GM21423 (cell line): ENCODE measurements around the gene RBM26.

Experiments used
- ATAC-seq: cut with Tn5 transposase; IDR thresholded peaks from one replicate; pipeline ENCODE4 v1.9.1; 2021; ENCODE audit warnings: mild to moderate bottlenecking, moderate library complexity; ENCODE audit not compliant: unreplicated experiment

RBM26 gene

DNA sequence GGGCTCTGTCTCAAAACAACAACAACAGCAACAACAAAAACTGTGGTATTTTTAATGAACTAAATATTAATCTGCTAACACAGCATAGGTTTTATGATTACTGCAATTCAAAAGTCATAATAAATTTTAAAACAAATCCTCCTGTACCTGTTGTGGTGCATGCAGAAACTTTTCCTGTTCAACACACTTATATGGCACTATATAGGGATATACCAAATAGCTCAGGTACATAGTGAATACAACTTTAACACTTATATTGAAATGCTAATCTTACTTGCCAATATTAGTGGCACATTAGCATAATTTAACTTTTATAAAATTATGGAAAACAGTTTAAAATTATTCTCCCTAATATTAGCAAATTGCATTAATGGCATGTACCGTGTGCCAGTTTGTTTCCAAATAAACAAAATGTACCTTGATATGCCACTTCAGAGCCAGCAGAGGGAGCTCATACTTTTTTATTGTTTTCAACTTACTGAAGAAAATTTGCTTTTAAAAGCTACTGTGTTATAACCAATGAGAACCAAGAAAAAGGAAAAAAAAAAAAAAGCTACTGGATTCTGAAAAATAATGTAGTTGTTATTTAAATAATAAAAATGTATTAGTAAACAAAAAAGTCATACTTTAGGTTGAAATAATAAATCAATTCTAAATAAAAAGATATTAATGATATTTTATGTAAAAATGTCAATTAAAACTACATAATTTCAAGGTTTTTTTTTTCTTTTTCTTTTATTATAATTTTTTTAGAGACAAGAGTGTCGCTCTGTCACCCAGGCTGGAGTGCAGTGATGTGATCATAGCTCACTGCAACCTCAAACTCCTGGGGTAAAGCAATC is 18.0 kb upstream of the RBM26 start:
- ATAC-seq, result peak; percentile 82

GRCh38 chr13:79423340-79423739 is 17.3 kb upstream of the RBM26 start:
- ATAC-seq, result no peak

DNA sequence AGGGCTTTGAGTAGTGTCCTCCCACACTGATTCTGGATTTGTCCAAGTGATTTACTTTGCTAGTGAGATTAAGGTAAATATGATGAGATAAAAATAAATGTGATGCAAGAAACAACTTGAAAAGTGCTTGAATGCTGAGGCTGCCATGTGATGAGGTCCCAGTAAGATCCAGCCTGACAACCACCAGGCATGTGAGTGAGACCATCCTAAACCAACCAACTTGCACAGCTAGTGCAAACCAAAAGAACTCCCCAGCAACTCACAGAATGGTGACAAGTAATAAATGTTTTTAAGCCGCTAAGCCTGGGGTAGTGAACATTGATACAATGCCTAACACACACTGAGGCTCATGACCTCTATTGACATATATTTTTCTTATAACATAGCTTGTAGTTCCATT is 13.3 kb upstream of the RBM26 start:
- ATAC-seq, result no peak

GRCh38 chr13:79417741-79418140 is 11.7 kb upstream of the RBM26 start:
- no peak for ATAC-seq

DNA sequence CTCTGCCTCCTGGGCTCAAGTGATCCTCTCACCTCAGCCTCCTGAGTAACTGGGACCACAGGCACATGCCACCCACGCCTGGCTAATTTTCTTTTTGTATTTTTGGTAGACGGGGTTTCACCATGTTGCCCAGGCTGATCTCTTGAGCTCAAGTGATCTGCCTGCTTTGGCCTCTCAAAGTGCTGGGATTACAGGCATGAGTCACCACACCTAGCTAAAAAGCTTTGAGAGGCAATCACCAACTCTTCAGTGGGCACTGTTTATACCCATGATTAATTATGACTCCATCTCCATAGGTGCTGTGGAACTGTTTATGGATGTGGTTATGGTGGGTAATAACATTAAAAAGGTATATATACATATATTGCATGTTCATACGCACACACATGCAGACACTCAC is 7.5 kb upstream of the RBM26 start:
- ATAC-seq, result no peak

- ATAC-seq, result no peak
Measured at GRCh38 chr13:79409828-79410227, 3.8 kb upstream of the RBM26 start.

DNA sequence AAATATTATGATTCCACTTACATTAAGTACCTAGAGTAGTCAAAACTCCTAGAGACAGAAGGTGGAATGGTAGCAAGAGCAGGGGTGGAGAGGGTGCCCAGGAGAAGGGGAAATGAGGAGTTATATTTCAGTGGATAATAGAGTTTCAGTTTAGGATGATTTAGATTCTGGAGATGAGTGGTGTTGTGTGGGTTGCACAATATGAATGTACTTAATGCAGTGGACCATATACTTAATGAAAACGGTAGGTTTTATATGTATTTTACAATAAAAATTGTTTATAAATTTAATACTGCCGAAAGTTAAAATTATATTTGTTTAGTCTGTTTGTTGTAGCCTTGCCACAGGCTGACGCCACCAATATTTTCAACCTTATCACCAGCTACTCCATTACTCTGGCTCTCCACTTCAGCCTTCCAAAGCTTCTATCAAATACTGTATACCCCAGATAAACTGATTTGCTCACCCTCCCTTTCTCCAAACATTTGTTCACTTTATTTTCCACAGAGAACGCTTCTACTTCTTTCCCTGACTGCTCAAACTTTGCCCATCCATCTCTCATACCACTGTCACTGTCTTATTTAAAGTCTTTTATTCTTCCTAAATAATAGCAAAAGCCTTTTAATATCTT is 1.4 kb upstream of the RBM26 start:
- no peak for ATAC-seq

- peak; percentile 23 for ATAC-seq
Measured at GRCh38 chr13:79406597-79406908, 498 bp upstream of the RBM26 start.

GRCh38 chr13:79405501-79405830 is 589 bp downstream of the RBM26 start:
- peak; percentile 37 for ATAC-seq

- ATAC-seq, result no peak
Measured at GRCh38 chr13:79404985-79405384, 1.1 kb downstream of the RBM26 start.

DNA sequence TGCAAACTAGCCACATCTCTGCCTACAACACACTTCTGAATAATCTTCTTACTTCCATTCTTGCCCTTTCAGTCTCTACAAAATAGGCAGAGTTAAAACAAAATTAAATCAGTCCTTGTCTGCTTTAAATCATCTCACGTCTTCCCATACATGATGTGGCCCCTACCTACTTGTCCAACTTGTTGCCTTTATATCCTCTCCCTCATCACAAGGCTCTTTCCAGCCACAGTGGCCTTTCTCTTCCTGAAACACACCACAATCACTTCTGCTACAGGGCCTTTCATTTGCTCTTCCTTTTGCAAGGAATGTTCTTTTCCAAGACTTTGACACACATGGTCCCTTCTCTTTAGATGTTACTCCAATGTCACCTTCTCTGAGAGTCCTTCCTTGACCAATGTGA is 1.7 kb downstream of the RBM26 start:
- ATAC-seq, result no peak

GRCh38 chr13:79403113-79403512 is 2.9 kb downstream of the RBM26 start:
- no peak for ATAC-seq

DNA sequence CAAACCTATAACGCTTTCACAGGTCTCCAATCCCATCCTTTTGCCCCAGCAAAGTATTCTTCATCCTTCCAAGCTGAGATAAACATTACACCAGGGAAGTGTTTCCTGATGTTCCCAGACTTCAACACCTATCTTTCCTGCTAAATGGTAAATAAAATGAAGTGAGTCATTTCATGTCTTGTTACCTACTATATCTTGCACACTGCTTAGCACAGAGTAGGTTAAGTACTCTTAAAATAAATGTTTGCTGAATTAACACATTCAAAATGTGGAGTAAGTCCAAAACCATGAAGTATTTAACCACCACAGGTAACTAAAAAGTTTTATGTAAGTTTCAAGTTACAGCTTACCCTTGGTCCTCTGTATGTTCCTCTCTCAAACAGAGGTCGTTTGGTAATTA is 3.4 kb downstream of the RBM26 start:
- no peak for ATAC-seq

GRCh38 chr13:79402074-79402635 is 3.9 kb downstream of the RBM26 start:
- no peak for ATAC-seq

- ATAC-seq, result peak; percentile 42
Measured at GRCh38 chr13:79401259-79402070, 4.6 kb downstream of the RBM26 start.

DNA sequence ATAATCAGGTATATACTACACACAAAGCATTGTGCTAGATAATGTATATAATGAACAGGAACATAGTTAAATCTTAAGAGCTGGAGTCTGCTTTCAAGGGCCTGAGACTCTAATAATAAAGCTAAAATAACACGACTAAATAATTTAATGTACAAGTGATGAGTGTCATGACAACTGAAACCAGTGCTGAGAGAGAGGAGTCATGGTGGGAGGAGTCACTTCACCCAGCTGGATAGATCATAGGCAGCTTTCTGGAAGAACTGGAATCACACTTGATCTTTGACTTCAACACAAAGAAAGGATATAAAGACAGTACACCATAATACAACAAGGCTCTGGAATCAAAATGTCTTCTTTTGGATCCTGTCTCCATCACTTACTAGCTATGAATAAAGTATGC is 7.1 kb downstream of the RBM26 start:
- no peak for ATAC-seq

GRCh38 chr13:79398127-79398526 is 7.9 kb downstream of the RBM26 start:
- ATAC-seq, result no peak

DNA sequence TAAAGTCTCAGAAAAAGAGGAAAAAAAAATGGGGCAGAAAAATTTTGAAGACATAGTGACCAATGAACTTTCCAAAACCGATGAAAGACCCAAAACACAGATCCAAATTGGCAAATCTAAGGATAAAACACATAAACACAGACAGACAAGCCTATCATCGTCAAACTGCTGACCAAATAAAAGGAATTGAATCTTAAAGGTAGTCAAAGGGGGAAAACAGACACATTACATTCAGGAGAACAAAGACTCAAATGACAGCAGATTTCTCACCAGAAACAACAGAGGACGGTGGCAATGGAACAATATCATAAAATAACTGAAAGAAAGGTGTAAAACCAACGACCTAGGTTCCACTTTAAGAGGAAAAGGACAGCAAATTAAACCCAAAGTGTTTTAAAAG is 10.2 kb downstream of the RBM26 start:
- ATAC-seq, result no peak

GRCh38 chr13:79393564-79394249 is 12.3 kb downstream of the RBM26 start:
- peak; percentile 74 for ATAC-seq

DNA sequence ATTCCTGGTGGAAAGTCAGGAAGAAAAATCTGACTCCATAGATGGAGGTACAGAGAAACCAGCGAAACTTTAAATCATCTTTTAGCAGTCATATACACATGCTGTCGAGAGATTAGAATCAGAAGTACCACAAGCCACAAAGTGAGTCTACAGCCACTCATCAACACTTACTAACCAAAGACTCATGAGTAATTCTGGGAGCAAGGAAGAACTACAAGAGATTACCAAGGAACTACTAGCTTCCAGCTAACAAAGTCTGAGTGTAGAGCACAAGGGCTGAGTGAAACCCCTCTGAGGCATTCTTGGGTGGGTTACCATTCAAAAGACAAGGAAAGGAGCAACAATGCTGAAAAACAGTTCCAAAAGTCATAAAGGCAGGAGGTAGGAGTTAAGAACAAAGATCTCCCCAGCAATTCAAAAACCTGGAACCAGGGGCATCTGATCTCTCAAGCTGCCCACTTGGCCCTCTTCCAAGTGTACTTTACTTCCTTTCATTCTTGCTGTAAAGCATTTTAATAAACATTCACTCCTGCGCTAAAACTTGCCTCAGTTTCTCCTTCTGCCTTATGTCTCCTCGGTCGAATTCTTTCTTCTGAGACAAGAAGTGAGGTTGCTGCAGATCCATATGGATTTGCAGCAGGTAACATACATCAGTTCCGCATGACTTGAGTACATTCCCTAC is 13.0 kb downstream of the RBM26 start:
- peak; percentile 52 for ATAC-seq

- ATAC-seq, result no peak
Measured at GRCh38 chr13:79389026-79389425, 17.0 kb downstream of the RBM26 start.
